HCT116 (cell line): Measurements from ENCODE around the gene ACE. TPM values are rescaled to one million over a fixed set of nuclear protein-coding genes. Genes with fewer than 3 reads are reported as not detected.

Experiments used
- ATAC-seq: fragments of 200-7000 bp; cut with Tn5 transposase; 2 replicates; pipeline ENCODE4 v1.9.1; 2020; ENCODE audit warnings: mild to moderate bottlenecking, moderate library complexity
- BruUV-seq: library from RNA; stranded (reverse); fragments of 400-500 nt; replicated peaks from 2 replicates; lab custom pipeline; 2021; lab: Mats Ljungman, UMichigan
- CTCF ChIA-PET: fragments of 300-600 bp; sonication (Branson Sonifier 250); formaldehyde crosslinking; loops from one replicate; lab custom pipeline; 2021; ENCODE audit warnings: antibody characterized with exemption; lab: Charles Lee
- POLR2A ChIA-PET: fragments of 300-600, 350-600 bp; sonication (Branson Sonifier 250); formaldehyde crosslinking; loops from one replicate; lab custom pipeline; 2021; ENCODE audit warnings: antibody characterized with exemption; lab: Charles Lee
- RAD21 ChIA-PET, 2 experiments: fragments of 300-600 bp; sonication (Branson Sonifier 250); formaldehyde crosslinking; loops; one replicate each; lab custom pipeline; 2023; ENCODE audit warnings: low total read pairs in 2 of 2; ENCODE audit not compliant: uncharacterized antibody in 2 of 2, unreplicated experiment in 2 of 2, low non-redundant PET in 1 of 2; lab: Charles Lee
- DNase-seq: peaks from one replicate; pipeline ENCODE4 v3.0.0-alpha.2; 2010; ENCODE audit warnings: low read depth, low spot score
- H2AFZ ChIP-seq: fragments of 200-600 bp; shearing (Covaris generic), sonication (generic); 2 replicates; pipeline ENCODE4 v1.6.1; 2017; ENCODE audit warnings: low read depth, mixed run types, mixed read lengths, antibody characterized with exemption, low read length; ENCODE audit not compliant: poor library complexity, severe bottlenecking
- H3K27ac ChIP-seq: 2 replicates; pipeline ENCODE4 v1.5.1; 2012; ENCODE audit warnings: low read depth, low read length
- H3K27me3 ChIP-seq: fragments of 200-600 bp; sonication (generic); 2 replicates; pipeline ENCODE4 v1.6.1; 2016; ENCODE audit warnings: mixed run types, low read length, mixed read lengths; ENCODE audit not compliant: insufficient read depth
- H3K36me3 ChIP-seq, 2 experiments: fragments of 200-500 bp in 1 of 2; fragments of 200-600 bp in 1 of 2; sonication (Bioruptor generic) in 1 of 2; sonication (generic) in 1 of 2; 2 replicates each; pipeline versions ENCODE4 v1.5.1 to v1.6.1; 2014 to 2016; ENCODE audit warnings: low read length in 2 of 2, inconsistent platforms in 1 of 2, mixed read lengths in 1 of 2, mixed run types in 1 of 2; ENCODE audit not compliant: insufficient read depth in 2 of 2, control insufficient read depth in 1 of 2
- H3K4me1 ChIP-seq, 2 experiments: fragments of 200-600 bp in 1 of 2; sonication (generic) in 1 of 2; 2 replicates each; pipeline versions ENCODE4 v1.5.1 to v1.6.1; 2012 to 2017; ENCODE audit warnings: low read length in 2 of 2, inconsistent platforms in 1 of 2, mild to moderate bottlenecking in 1 of 2, mixed read lengths in 1 of 2, mixed run types in 1 of 2, moderate library complexity in 1 of 2; ENCODE audit not compliant: insufficient read depth in 2 of 2, control insufficient read depth in 1 of 2
- H3K4me2 ChIP-seq: fragments of 200-600 bp; sonication (generic); 2 replicates; pipeline ENCODE4 v1.6.1; 2017; ENCODE audit warnings: mixed run types, low read length, mixed read lengths
- H3K4me3 ChIP-seq, 2 experiments: fragments of 200-600 bp in 1 of 2; sonication (generic) in 1 of 2; replicated peaks in 1 of 2; 2 replicates each; pipeline ENCODE4 v1.5.1; 2011 to 2016; ENCODE audit warnings: low read length in 2 of 2, control low read depth in 1 of 2, low read depth in 1 of 2, mild to moderate bottlenecking in 1 of 2, mixed read lengths in 1 of 2, mixed run types in 1 of 2
- H3K79me2 ChIP-seq: fragments of 200-600 bp; sonication (generic); 2 replicates; pipeline ENCODE4 v1.6.1; 2017; ENCODE audit warnings: mild to moderate bottlenecking, mixed run types, low read length, moderate library complexity, mixed read lengths; ENCODE audit not compliant: insufficient read depth
- H3K9ac ChIP-seq: fragments of 200-600 bp; sonication (generic); 2 replicates; pipeline ENCODE4 v1.6.1; 2016; ENCODE audit warnings: low read length, mixed read lengths
- H3K9me2 ChIP-seq: fragments of 200-600 bp; sonication (generic), shearing (Covaris generic); 2 replicates; pipeline ENCODE4 v1.6.1; 2017; ENCODE audit warnings: mixed run types, mild to moderate bottlenecking, moderate library complexity; ENCODE audit not compliant: insufficient read depth
- H3K9me3 ChIP-seq, 2 experiments: fragments of 200-500 bp in 1 of 2; fragments of 200-600 bp in 1 of 2; sonication (Bioruptor generic) in 1 of 2; sonication (generic) in 1 of 2; 2 replicates each; pipeline ENCODE4 v1.6.1; 2014 to 2017; ENCODE audit warnings: low read length in 2 of 2, mixed read lengths in 2 of 2, inconsistent platforms in 1 of 2, low read depth in 1 of 2, mild to moderate bottlenecking in 1 of 2, mixed run types in 1 of 2, moderate library complexity in 1 of 2; ENCODE audit not compliant: control insufficient read depth in 1 of 2, insufficient read depth in 1 of 2
- H4K20me1 ChIP-seq: fragments of 200-600 bp; sonication (generic), shearing (Covaris generic); 2 replicates; pipeline ENCODE4 v1.6.1; 2017; ENCODE audit warnings: mixed run types, mild to moderate bottlenecking, moderate library complexity; ENCODE audit not compliant: insufficient read depth
- ATF3 ChIP-seq: IDR thresholded peaks from 2 replicates; pipeline ENCODE4 v1.6.1; 2012
- CBX3 ChIP-seq: IDR thresholded peaks from 2 replicates; pipeline ENCODE4 v1.6.1; 2012; ENCODE audit warnings: low read depth
- CEBPB ChIP-seq: IDR thresholded peaks from 2 replicates; pipeline ENCODE4 v1.6.1; 2012; ENCODE audit warnings: low read depth
- EZH2 ChIP-seq: fragments of 200-600 bp; sonication (generic); IDR thresholded peaks from 2 replicates; pipeline ENCODE4 v1.6.1; 2017; ENCODE audit warnings: antibody characterized with exemption, mixed run types
- EZH2phosphoT487 ChIP-seq: fragments of 200-600 bp; IDR thresholded peaks from 2 replicates; pipeline ENCODE4 v1.6.1; 2018; ENCODE audit warnings: antibody characterized with exemption, borderline replicate concordance
- JUND ChIP-seq: IDR thresholded peaks from 2 replicates; pipeline ENCODE4 v1.6.1; 2012
- POLR2A ChIP-seq: IDR thresholded peaks from 2 replicates; pipeline ENCODE4 v1.7.0; 2011; ENCODE audit warnings: borderline replicate concordance; ENCODE audit not compliant: insufficient read depth, insufficient read length; ENCODE audit errors: extremely low read depth
- REST ChIP-seq: IDR thresholded peaks from 2 replicates; pipeline ENCODE4 v1.6.1; 2012; ENCODE audit warnings: low read depth
- SIN3A ChIP-seq: IDR thresholded peaks from 2 replicates; pipeline ENCODE4 v1.6.1; 2012; ENCODE audit warnings: low read depth
- SRF ChIP-seq: IDR thresholded peaks from 2 replicates; pipeline ENCODE4 v1.6.1; 2012; ENCODE audit warnings: low read depth
- ZBTB33 ChIP-seq: IDR thresholded peaks from 2 replicates; pipeline ENCODE4 v1.6.1; 2011; ENCODE audit warnings: mild to moderate bottlenecking, low read length, moderate library complexity; ENCODE audit not compliant: insufficient replicate concordance; ENCODE audit errors: extremely low read depth
- ZFX ChIP-seq: fragments of 450-650 bp; IDR thresholded peaks from 2 replicates; pipeline ENCODE4 v1.6.1; 2017
- ZNF274 ChIP-seq: fragments of 200-500 bp; sonication (Bioruptor generic); IDR thresholded peaks from 2 replicates; pipeline ENCODE4 v1.6.1; 2014; ENCODE audit warnings: mild to moderate bottlenecking, low read depth, low read length, inconsistent platforms
- intact Hi-C: fragments of 100-400 bp; cut with micrococcal nuclease; formaldehyde crosslinking; loops from 2 replicates; pipeline ENCODE4 v1.10.0; 2022
- total RNA-seq: library from RNA; stranded (reverse); gene quantifications from one replicate; pipeline ENCODE4 v1.2.1, GENCODE V29; 2021; ENCODE audit not compliant: unreplicated experiment

The ACE gene
- total RNA-seq, 1 experiment from 2014 or later, result 7.7 TPM

- POLR2A ChIA-PET, result no interaction called here
- no peak overlapping the region for H2AFZ ChIP-seq
- H3K79me2 ChIP-seq, result no peaks in the 10 kb centered on the region
- no peak overlapping the region for H3K4me2 ChIP-seq
- H3K9me2 ChIP-seq, result no peaks in the 10 kb centered on the region
- peaks cover 0 to 9% of the 10 kb centered on the region in 2 experiments; a peak in 3 of 4 replicates for H3K36me3 ChIP-seq
- H3K9me3 ChIP-seq, result no peaks in the 10 kb centered on the region
- intact Hi-C loops, result loop anchor here (5.0 kb wide), 1 partner anchor 268 kb away; no protein-coding TSS in a partner anchor
- no peak overlapping the region for H3K9ac ChIP-seq
- no peaks in the 10 kb centered on the region for H4K20me1 ChIP-seq
- no peak overlapping the region for H3K4me3 ChIP-seq
- TF ChIP-seq POLR2A (no peak), EZH2phosphoT487 (no peak), CEBPB (no peak), ZBTB33 (no peak)
- TF ChIP-seq, all 23 proteins: peak for 0
- ATAC-seq, result no peak
- RAD21 ChIA-PET, result no interaction called here
- Histone ChIP-seq H3K27ac (no peak overlapping the region), H3K4me1 (peaks cover 20 to 22% of the 10 kb centered on the region in 2 experiments), H3K27me3 (no peaks in the 10 kb centered on the region)
- DNase-seq, result no peak
- CTCF ChIA-PET, result interaction anchor here (1.3 to 4.7 kb wide), 3 partner anchors 23 to 182 kb away, joined by 3 to 21 read pairs (median 5); no protein-coding TSS in a partner anchor
- BruUV-seq, result no TSS peak
Observed at GRCh38 chr17:63429766-63430165, 47.1 kb upstream of the ACE start.

- no TSS peak for BruUV-seq
- POLR2A ChIA-PET, result no interaction called here
- intact Hi-C loops, result no loop called here
- Histone ChIP-seq H3K27ac (no peak overlapping the region), H3K4me3 (no peak overlapping the region), H3K4me2 (no peak overlapping the region), H3K4me1 (peaks cover 24 to 26% of the 10 kb centered on the region in 2 experiments), H3K79me2 (no peaks in the 10 kb centered on the region; the same call in 1 of the 2 replicates), H3K27me3 (no peaks in the 10 kb centered on the region), H3K36me3 (peaks cover 2 to 11% of the 10 kb centered on the region in 2 experiments; a peak in 3 of 4 replicates), H2AFZ (no peak overlapping the region), H3K9ac (no peak overlapping the region), H3K9me3 (no peaks in the 10 kb centered on the region), H4K20me1 (no peaks in the 10 kb centered on the region), H3K9me2 (no peaks in the 10 kb centered on the region)
- no peak for ATAC-seq
- CTCF ChIA-PET, result interaction anchor here (1.3 to 4.7 kb wide), 3 partner anchors 24 to 182 kb away, joined by 3 to 21 read pairs (median 5); no protein-coding TSS in a partner anchor
- RAD21 ChIA-PET, result no interaction called here
- DNase-seq, result no peak
- no peak for TF ChIP-seq ATF3
- no peak for TF ChIP-seq CEBPB
- TF ChIP-seq SIN3A, result no peak
- no peak for TF ChIP-seq ZNF274
- TF ChIP-seq CBX3, result no peak
- no peak for TF ChIP-seq POLR2A
- no peak for TF ChIP-seq EZH2
- TF ChIP-seq ZFX, result no peak
- TF ChIP-seq REST, result no peak
- no peak for TF ChIP-seq SRF
- TF ChIP-seq JUND, result no peak
Observed at GRCh38 chr17:63430223-63430622, 46.6 kb upstream of the ACE start.
